Subcutaneous adipose tissue (tissue), 4 donors: ENCODE data around the gene TRPM7. TPM values are rescaled to one million over a fixed set of nuclear protein-coding genes. Genes with fewer than 3 reads are reported as not detected.

ENCODE experiments used
- total RNA-seq, 4 donors: library from RNA; depleted of rRNA; stranded (reverse); fragments of >200 nt; gene quantifications; one replicate each; pipeline ENCODE4 v1.1.0, GENCODE V29; 2016
- TF ChIP-seq, protein P1 (sequence below): fragments of 450-650 bp; IDR thresholded peaks from one replicate; pipeline ENCODE4 v1.5.1; 2016; ENCODE audit warnings: low read depth, mild to moderate bottlenecking, control low read depth, antibody characterized with exemption, moderate library complexity

Gene TRPM7, protein sequence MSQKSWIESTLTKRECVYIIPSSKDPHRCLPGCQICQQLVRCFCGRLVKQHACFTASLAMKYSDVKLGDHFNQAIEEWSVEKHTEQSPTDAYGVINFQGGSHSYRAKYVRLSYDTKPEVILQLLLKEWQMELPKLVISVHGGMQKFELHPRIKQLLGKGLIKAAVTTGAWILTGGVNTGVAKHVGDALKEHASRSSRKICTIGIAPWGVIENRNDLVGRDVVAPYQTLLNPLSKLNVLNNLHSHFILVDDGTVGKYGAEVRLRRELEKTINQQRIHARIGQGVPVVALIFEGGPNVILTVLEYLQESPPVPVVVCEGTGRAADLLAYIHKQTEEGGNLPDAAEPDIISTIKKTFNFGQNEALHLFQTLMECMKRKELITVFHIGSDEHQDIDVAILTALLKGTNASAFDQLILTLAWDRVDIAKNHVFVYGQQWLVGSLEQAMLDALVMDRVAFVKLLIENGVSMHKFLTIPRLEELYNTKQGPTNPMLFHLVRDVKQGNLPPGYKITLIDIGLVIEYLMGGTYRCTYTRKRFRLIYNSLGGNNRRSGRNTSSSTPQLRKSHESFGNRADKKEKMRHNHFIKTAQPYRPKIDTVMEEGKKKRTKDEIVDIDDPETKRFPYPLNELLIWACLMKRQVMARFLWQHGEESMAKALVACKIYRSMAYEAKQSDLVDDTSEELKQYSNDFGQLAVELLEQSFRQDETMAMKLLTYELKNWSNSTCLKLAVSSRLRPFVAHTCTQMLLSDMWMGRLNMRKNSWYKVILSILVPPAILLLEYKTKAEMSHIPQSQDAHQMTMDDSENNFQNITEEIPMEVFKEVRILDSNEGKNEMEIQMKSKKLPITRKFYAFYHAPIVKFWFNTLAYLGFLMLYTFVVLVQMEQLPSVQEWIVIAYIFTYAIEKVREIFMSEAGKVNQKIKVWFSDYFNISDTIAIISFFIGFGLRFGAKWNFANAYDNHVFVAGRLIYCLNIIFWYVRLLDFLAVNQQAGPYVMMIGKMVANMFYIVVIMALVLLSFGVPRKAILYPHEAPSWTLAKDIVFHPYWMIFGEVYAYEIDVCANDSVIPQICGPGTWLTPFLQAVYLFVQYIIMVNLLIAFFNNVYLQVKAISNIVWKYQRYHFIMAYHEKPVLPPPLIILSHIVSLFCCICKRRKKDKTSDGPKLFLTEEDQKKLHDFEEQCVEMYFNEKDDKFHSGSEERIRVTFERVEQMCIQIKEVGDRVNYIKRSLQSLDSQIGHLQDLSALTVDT (N-terminal part only)
- total RNA-seq: 10 to 100 TPM; 54.1 to 82.2 (median 69.0) TPM

DNA sequence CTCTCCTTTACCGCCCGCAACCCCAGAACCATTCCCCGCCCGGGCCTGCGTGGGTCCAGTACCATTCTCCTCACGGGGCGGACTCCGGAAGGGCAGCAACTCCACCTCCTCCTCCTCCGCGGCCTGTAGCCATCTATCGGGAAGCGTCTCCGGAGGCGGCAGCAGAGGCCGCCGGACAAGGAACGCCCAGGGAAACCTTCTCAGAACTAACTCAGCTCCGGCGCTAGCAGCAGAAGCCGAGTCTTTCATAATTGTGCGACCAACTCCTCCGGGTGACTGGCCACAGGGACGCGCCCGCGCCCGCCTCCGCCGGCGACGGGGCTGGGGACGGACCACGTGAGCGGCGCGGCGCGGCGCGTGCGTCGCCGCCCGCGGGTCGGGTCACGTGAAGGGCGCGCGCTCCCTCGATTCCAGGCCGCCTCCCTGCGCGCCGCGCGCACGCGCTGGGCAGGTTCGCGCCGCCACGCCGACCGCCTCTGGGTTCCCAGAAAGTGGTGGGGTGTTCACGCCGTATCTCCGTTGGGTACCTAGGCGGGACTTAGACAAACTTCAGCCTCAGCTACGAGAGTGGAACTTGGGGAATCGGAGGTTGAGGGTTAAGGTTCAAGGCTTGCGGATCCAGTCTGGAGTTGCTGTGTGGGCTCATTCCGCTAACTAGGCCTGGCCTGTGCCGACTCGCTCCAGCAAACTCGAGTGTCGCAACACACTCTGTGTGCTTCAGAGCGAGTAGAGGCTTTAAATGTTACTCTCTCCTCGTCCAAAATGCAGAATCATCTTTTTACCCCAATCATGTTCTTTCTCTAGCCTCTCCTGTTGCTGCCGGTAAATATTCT is at the start of gene TRPM7:
TRPM7 (minus strand) TSS at position 329 of the 833 bp plus-strand sequence; CDS start at position 65, 264 bp downstream.
- TF ChIP-seq, protein P1, sequence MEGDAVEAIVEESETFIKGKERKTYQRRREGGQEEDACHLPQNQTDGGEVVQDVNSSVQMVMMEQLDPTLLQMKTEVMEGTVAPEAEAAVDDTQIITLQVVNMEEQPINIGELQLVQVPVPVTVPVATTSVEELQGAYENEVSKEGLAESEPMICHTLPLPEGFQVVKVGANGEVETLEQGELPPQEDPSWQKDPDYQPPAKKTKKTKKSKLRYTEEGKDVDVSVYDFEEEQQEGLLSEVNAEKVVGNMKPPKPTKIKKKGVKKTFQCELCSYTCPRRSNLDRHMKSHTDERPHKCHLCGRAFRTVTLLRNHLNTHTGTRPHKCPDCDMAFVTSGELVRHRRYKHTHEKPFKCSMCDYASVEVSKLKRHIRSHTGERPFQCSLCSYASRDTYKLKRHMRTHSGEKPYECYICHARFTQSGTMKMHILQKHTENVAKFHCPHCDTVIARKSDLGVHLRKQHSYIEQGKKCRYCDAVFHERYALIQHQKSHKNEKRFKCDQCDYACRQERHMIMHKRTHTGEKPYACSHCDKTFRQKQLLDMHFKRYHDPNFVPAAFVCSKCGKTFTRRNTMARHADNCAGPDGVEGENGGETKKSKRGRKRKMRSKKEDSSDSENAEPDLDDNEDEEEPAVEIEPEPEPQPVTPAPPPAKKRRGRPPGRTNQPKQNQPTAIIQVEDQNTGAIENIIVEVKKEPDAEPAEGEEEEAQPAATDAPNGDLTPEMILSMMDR: no peak

DNA sequence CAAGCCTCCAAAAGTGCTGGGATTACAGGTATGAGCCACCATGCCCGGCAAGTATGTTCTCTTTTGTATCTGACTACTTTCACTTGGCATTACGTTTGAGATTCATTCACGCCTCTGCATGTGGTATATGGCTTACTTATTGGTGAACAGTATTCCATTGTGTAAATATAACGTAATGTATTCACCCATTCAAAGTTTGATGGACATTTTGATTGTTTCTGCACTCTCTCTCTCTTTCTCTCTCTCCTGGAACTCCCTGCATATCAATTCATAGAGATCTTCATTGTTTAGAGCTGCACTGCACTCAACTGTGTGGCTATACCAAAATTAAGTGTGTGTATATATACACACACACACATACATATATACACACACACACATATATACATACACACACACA is 48.6 kb upstream of the TRPM7 start:
- TF ChIP-seq, protein P1: no peak

DNA sequence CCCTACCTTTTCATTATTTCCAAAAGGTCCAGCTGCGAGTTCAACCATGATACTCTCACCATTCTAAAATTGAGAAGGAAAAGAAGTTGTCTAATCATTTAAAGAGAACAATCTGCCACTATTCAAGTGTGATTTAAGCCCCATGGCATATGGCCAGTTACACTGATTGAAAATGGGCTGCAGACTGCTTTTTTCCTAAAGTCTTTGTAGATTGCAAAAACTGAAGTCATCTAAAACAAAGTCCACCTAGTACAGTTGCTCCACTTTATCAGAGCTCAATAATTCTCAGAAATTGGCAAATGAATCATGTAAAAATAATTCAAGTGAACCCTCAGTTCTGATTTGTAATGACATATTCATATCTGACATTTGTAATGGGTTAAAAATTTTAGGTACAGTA is 39.7 kb upstream of the TRPM7 start:
- TF ChIP-seq, protein P1: no peak

- TF ChIP-seq, protein P1: no peak
These were observed 32.1 kb upstream of the TRPM7 start for GRCh38 chr15:50718700-50719125.

DNA sequence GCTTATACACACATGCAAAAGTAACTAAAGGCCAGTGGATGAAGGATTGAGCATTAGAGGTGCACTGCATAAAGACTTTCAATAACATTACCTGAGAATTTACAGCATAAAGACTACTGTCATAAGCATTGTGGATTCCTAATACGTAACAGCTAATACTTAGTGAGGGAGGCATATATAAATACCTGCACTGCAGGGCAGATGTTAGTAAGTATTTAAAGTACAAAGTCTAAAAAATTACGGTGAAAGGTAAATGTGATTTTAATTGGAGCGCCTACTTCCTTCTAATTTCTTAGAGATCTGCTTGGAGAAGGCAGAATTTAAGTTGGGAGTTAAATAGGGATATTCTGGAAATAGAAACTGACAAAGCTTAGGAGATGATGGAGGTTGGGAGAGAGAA is 25.4 kb upstream of the TRPM7 start:
- TF ChIP-seq, protein P1: no peak

DNA sequence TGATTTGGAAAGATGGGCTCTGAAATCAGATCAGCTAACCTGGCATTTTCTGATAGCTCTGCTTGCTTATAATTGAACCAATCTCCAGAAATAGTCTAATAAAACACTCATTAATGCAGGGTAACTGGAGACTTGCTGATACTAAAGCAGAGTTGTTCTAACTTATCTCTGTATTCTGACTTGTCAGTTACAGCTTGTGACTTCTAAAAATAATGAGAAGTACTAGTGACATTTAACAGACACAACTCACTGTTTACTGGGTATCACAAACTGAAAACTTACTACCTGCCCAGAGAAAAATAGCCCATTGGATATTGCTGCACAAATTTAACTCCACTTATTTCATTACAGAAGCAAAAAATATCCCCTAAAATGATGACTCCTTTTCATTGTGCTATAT is 24.0 kb upstream of the TRPM7 start:
- TF ChIP-seq, protein P1: no peak
